ENCODE measurements around the gene KBTBD2. TPM values are rescaled to one million over a fixed set of nuclear protein-coding genes. Genes with fewer than 3 reads are reported as not detected.
"Not testable (repeated sequence)": the region's sequence is repeated elsewhere in the genome, so short reads cannot be mapped to it uniquely, and the experiment has no call there.

The KBTBD2 gene
- total RNA-seq, 1 donor: 47.0 TPM

DNA sequence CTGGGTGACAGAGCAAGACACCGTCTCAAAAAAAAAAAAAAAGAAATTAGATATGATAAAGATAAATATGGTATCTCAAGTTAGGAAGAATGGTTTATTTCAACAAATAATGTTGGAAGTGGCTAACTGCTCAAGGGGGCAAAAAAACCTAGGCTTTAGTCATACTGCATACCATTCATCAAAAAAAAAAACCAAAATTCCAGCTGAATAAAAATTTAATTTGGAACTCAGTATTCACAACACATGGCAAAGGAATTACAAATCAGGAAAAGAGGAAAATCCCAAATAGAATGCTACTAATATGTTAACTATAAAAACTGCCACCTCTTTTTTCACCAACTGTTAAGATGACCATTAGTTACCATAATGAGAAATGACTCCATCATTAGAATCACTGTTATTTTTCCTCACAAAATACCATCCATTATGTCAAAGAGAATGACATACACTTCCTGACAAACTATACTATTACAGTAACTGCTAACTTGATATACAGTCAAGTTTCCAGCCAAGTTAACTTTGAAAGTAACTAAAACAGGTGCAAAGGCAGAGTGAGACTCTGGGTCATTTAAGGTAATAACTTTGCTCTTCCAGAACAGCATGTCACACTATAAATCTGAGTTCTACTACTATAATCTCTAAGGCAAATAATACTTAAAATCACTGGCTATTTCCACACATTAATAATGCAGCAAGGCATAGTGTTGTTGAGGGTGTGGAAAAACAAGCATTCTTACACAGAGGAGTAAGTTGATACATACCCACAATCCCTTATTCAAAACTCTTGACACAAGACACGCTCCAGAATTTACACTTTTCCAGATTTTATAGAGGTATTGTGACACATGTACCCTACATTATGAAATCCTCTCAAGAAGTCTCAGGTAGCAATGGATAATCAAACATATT is 10.2 kb downstream of the KBTBD2 start:
- Histone ChIP-seq H3K4me1 (ENCODE audit: insufficient read depth, low read length) (peaks cover 23% of the 10 kb centered on the region), H3K79me2 (ENCODE audit: insufficient read depth, low read length) (peaks cover 96% of the 10 kb centered on the region), H3K4me3 (ENCODE audit: insufficient read depth, low read length) (no peak overlapping the region), H3K27ac (ENCODE audit: low read depth, low read length) (no peak overlapping the region), H4K20me1 (ENCODE audit: insufficient read depth, low read length) (peaks cover 8% of the 10 kb centered on the region), H3K36me3 (ENCODE audit: insufficient read depth, low read length) (no peaks in the 10 kb centered on the region), H3K4me2 (ENCODE audit: insufficient read depth, low read length) (no peak overlapping the region), H3K9me3 (ENCODE audit: low read depth, low read length) (no peaks in the 10 kb centered on the region), H3K27me3 (ENCODE audit: insufficient read depth, low read length) (no peaks in the 10 kb centered on the region), H2AFZ (ENCODE audit: low read length) (no peak overlapping the region)
- DNase-seq (ENCODE audit: insufficient read length, low spot score, missing footprints): peak; percentile 32
- no peak for TF ChIP-seq CTCF (IDR thresholded peaks at IDR 0.05; ENCODE audit: extremely low read depth, low read depth, low read length)

GRCh38 chr7:32879460-32879859 is 12.1 kb downstream of the KBTBD2 start:
- H3K27me3 ChIP-seq (ENCODE audit: insufficient read depth, low read length): no peaks in the 10 kb centered on the region
- DNase-seq (ENCODE audit: insufficient read length, low spot score, missing footprints): peak; percentile 25
- H4K20me1 ChIP-seq (ENCODE audit: insufficient read depth, low read length): peaks cover 12% of the 10 kb centered on the region
- no peaks in the 10 kb centered on the region for H3K9me3 ChIP-seq (ENCODE audit: low read depth, low read length)
- H3K4me1 ChIP-seq (ENCODE audit: insufficient read depth, low read length): peaks cover 23% of the 10 kb centered on the region
- H3K4me3 ChIP-seq (ENCODE audit: insufficient read depth, low read length): no peak overlapping the region
- TF ChIP-seq CTCF (IDR thresholded peaks at IDR 0.05; ENCODE audit: extremely low read depth, low read depth, low read length): no peak
- H3K36me3 ChIP-seq (ENCODE audit: insufficient read depth, low read length): peaks cover 8% of the 10 kb centered on the region
- no peak overlapping the region for H3K27ac ChIP-seq (ENCODE audit: low read depth, low read length)
- H3K4me2 ChIP-seq (ENCODE audit: insufficient read depth, low read length): peak overlapping the region; percentile 16
- H3K79me2 ChIP-seq (ENCODE audit: insufficient read depth, low read length): peaks cover 92% of the 10 kb centered on the region
- no peak overlapping the region for H2AFZ ChIP-seq (ENCODE audit: low read length)

- H3K27me3 ChIP-seq (ENCODE audit: insufficient read depth, low read length); H3K27ac ChIP-seq (ENCODE audit: low read depth, low read length); H3K4me2 ChIP-seq (ENCODE audit: insufficient read depth, low read length); DNase-seq (ENCODE audit: insufficient read length, low spot score, missing footprints); H2AFZ ChIP-seq (ENCODE audit: low read length); H3K4me3 ChIP-seq (ENCODE audit: insufficient read depth, low read length); H3K9me3 ChIP-seq (ENCODE audit: low read depth, low read length): not testable (repeated sequence)
- H3K79me2 ChIP-seq (ENCODE audit: insufficient read depth, low read length): peaks cover 81% of the 10 kb centered on the region
- H3K4me1 ChIP-seq (ENCODE audit: insufficient read depth, low read length): peaks cover 23% of the 10 kb centered on the region
- H4K20me1 ChIP-seq (ENCODE audit: insufficient read depth, low read length): peaks cover 12% of the 10 kb centered on the region
- H3K36me3 ChIP-seq (ENCODE audit: insufficient read depth, low read length): peaks cover 19% of the 10 kb centered on the region
These were observed 13.5 kb downstream of the KBTBD2 start for GRCh38 chr7:32878023-32878422.

DNA sequence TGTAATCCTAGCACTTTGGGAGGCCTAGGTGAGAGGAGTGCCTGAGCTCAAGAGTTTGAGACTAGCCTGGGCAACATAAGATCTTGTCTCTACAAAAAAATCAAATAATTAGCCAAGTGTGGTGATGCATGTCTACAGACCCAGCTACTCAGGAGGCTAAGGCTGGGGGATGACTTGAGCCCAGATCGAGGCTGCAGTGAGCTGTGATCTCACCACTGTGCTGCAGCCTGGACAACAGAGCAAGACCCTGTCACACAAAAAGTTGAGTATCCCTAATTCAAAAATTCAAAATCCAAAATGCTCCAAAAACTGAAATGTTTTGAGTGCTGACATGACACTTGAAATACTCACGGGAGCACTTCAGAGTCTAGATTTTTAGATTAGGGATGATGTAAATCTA is 19.1 kb downstream of the KBTBD2 start:
- DNase-seq (ENCODE audit: insufficient read length, low spot score, missing footprints): no peak
- peaks cover 5% of the 10 kb centered on the region for H3K4me1 ChIP-seq (ENCODE audit: insufficient read depth, low read length)
- H3K4me2 ChIP-seq (ENCODE audit: insufficient read depth, low read length): no peak overlapping the region
- no peaks in the 10 kb centered on the region for H3K9me3 ChIP-seq (ENCODE audit: low read depth, low read length)
- peaks cover 54% of the 10 kb centered on the region for H3K36me3 ChIP-seq (ENCODE audit: insufficient read depth, low read length)
- peaks cover 57% of the 10 kb centered on the region for H3K79me2 ChIP-seq (ENCODE audit: insufficient read depth, low read length)
- no peak overlapping the region for H3K27ac ChIP-seq (ENCODE audit: low read depth, low read length)
- H3K27me3 ChIP-seq (ENCODE audit: insufficient read depth, low read length): no peaks in the 10 kb centered on the region
- TF ChIP-seq CTCF (IDR thresholded peaks at IDR 0.05; ENCODE audit: extremely low read depth, low read depth, low read length): no peak
- H4K20me1 ChIP-seq (ENCODE audit: insufficient read depth, low read length): peaks cover 7% of the 10 kb centered on the region
- no peak overlapping the region for H2AFZ ChIP-seq (ENCODE audit: low read length)
- H3K4me3 ChIP-seq (ENCODE audit: insufficient read depth, low read length): no peak overlapping the region
